IPS-18a (cell line): ENCODE results near the gene EBF3.

Experiments
- H3K27ac ChIP-seq: one replicate; pipeline ENCODE4 v1.5.1; 2013; ENCODE audit warnings: low read length
- H3K27me3 ChIP-seq: one replicate; pipeline ENCODE4 v1.6.1; 2013; ENCODE audit warnings: mild to moderate bottlenecking, low read length; ENCODE audit not compliant: control insufficient read depth, insufficient read depth
- H3K36me3 ChIP-seq: one replicate; pipeline ENCODE4 v1.6.1; 2013; ENCODE audit warnings: low read depth, low read length; ENCODE audit not compliant: control insufficient read depth
- H3K4me1 ChIP-seq: one replicate; pipeline ENCODE4 v1.6.1; 2013; ENCODE audit warnings: low read depth, low read length; ENCODE audit not compliant: control insufficient read depth
- H3K4me3 ChIP-seq: one replicate; pipeline ENCODE4 v1.5.1; 2013; ENCODE audit warnings: low read length
- H3K9ac ChIP-seq: one replicate; pipeline ENCODE4 v1.6.1; 2013; ENCODE audit warnings: mild to moderate bottlenecking, low read length, moderate library complexity
- H3K9me3 ChIP-seq: one replicate; pipeline ENCODE4 v1.6.1; 2013; ENCODE audit warnings: low read depth, low read length; ENCODE audit not compliant: control insufficient read depth

EBF3 gene

GRCh38 chr10:129885526-129885925 is 78.5 kb downstream of the EBF3 start:
- Histone ChIP-seq H3K27ac (no peak overlapping the region), H3K27me3 (no peaks in the 10 kb centered on the region), H3K4me3 (no peak overlapping the region), H3K9me3 (no peaks in the 10 kb centered on the region), H3K4me1 (peaks cover 5% of the 10 kb centered on the region), H3K36me3 (no peaks in the 10 kb centered on the region), H3K9ac (no peak overlapping the region)

DNA sequence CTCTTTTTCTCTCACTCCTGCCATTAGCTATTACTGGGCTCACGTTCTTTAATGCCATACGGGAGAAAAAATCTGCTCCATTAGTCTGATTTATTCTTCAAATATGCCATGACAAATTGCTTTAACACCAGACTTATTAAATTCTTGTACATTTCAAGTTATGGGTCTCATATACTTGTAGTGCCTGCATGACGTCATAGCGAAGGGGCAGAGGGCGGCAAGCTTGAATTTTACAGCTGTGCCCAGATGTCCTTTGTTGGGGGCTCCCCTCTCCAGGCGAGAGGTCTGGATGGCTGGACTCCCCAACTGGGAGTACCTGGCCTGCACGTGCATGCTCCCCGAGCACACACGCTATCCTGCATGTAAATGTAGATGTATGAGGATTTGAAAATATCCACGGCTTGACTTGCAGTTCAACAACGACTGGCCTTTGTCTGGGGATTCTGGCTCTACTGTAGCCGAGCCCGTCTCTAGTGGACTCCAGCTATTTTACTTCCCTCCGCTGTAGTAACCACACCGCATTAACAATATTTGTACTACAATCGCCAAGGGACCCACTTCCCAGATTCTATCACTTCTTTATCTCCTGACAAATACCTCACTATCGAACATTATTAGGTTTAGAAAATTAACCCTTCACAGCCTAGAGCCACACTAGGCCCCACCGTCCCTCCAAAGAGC is 79.5 kb downstream of the EBF3 start:
- Histone ChIP-seq H3K27me3 (no peaks in the 10 kb centered on the region), H3K9me3 (no peaks in the 10 kb centered on the region), H3K9ac (no peak overlapping the region), H3K4me3 (no peak overlapping the region), H3K36me3 (no peaks in the 10 kb centered on the region), H3K27ac (no peak overlapping the region), H3K4me1 (peaks cover 3% of the 10 kb centered on the region)

DNA sequence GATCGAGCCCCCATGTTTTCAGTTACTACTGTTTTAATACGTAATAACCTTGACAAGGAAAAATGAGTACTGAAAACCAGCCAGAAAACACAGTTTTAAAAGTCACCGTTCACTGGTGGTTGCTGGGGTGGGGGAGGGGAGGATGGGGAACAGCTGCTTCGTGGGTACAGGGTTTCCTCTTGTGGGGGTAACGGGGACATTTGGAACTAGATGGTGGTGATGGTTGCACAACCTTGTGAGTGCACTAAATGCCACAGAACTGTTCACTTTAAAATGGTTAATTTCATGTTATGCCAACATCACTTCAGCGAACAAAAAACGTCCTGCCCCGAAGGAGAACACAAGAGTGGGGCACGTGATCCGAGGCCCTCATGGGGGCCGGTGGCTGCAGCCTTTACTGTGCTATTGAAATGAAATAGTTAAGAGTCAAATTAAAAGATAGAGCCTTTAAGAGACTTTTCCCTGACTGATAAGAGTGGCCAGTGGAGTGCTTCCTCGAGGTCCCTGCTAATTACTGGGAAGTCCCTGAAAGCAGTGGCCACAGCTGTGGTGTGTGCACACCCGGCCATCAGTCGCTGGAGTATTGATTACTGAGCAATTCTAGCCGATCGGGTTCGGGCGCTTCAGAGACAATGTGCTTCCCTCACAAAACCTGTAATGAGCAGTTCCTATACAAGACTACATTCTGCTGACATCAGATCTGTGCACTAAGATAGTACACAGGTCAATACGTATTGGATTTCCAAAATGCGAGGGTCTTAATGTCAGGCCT is 80.3 kb downstream of the EBF3 start:
- Histone ChIP-seq H3K36me3 (no peaks in the 10 kb centered on the region), H3K9me3 (no peaks in the 10 kb centered on the region), H3K4me1 (no peaks in the 10 kb centered on the region), H3K4me3 (no peak overlapping the region), H3K27me3 (no peaks in the 10 kb centered on the region), H3K27ac (no peak overlapping the region), H3K9ac (no peak overlapping the region)

DNA sequence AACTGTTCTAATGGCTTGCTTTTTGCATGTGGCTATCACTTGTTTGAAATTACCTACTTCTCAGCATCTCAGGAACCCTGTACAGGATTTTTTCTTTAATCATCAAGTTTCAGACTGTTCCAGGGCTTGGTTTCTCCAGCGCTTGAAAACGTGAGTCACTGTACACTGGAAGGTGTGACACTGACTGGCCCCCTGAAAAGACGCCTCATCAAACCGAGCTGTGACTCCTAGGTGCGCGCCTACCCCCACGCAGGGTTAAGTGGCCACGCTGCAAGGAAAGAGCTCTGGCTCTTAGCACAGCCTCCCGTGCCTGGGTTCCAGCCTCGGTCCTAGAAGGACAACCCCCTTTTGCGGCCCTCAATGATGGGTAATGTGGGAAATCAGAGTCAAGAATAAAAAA is 81.0 kb downstream of the EBF3 start:
- Histone ChIP-seq H3K9ac (no peak overlapping the region), H3K27me3 (no peaks in the 10 kb centered on the region), H3K4me3 (no peak overlapping the region)

GRCh38 chr10:129882291-129883010 is 81.6 kb downstream of the EBF3 start:
- no peaks in the 10 kb centered on the region for H3K9me3 ChIP-seq
- H3K36me3 ChIP-seq = no peaks in the 10 kb centered on the region
- H3K9ac ChIP-seq = no peak overlapping the region
- H3K27me3 ChIP-seq = no peaks in the 10 kb centered on the region
- no peaks in the 10 kb centered on the region for H3K4me1 ChIP-seq
- H3K27ac ChIP-seq = no peak overlapping the region
- H3K4me3 ChIP-seq = no peak overlapping the region

More for the DNA sequence above, 81.0 kb downstream of the EBF3 start:
- no peaks in the 10 kb centered on the region for H3K36me3 ChIP-seq
- H3K9me3 ChIP-seq = no peaks in the 10 kb centered on the region
- no peak overlapping the region for H3K27ac ChIP-seq
- H3K4me1 ChIP-seq = no peaks in the 10 kb centered on the region

GRCh38 chr10:129881641-129882040 is 82.4 kb downstream of the EBF3 start:
- no peak overlapping the region for H3K27ac ChIP-seq

DNA sequence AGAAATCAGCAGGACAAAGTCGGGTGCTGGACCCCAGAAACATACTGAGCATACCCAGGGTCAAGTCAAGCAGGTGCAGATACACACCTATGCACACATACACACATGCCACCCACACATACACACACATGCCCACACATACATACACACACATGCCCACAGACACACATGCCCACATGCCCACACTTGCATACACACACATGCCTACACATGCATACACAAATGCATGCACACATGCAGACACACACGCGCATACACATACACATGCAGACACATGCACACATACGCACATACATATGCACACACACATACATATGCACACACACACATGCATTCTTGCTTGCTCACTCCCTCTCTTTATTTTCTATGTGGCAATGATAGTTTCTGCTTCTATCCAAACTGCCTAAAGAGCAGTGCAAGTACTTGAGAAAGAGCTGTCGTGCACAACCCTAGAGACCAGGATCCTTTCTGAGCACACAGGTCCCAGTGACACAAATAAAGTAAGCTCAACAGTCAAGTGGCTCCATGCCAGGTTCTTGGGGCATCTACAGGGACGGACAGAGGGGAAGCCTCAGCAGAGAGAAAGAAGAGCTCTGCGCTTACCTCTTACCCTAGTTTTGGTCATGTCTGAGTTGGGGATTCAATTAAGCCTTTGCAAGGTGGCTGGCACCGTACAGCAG is 83.7 kb downstream of the EBF3 start:
- H3K4me3 ChIP-seq = no peak overlapping the region
- no peaks in the 10 kb centered on the region for H3K27me3 ChIP-seq
- H3K36me3 ChIP-seq = no peaks in the 10 kb centered on the region
- H3K27ac ChIP-seq = no peak overlapping the region
- no peaks in the 10 kb centered on the region for H3K4me1 ChIP-seq
- H3K9ac ChIP-seq = no peak overlapping the region
- H3K9me3 ChIP-seq = no peaks in the 10 kb centered on the region

More at GRCh38 chr10:129881641-129882040, 82.4 kb downstream of the EBF3 start:
- no peaks in the 10 kb centered on the region for H3K4me1 ChIP-seq
- H3K36me3 ChIP-seq = no peaks in the 10 kb centered on the region
- H3K27me3 ChIP-seq = no peaks in the 10 kb centered on the region
- no peak overlapping the region for H3K9ac ChIP-seq
- H3K4me3 ChIP-seq = no peak overlapping the region
- H3K9me3 ChIP-seq = no peaks in the 10 kb centered on the region

DNA sequence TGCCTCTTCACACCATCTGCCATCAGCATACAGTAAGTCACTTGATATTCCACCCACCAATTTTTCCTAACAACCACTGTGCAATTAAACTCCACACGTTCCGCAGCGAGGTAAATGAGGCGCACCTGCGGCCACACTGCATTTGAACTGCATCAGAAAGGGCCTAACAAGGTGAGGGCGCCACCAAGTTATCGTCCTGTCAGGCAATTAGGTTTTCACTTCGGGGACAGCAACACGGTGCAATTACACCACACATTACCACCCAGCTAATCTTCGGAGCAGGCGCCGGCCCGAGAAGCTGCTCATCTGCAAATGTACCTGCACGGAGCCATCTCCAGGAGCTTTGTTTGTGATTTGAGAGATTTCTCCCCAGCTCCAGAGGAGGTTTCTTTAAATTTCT is 84.4 kb downstream of the EBF3 start:
- H3K27ac ChIP-seq = no peak overlapping the region
- no peaks in the 10 kb centered on the region for H3K27me3 ChIP-seq
- no peaks in the 10 kb centered on the region for H3K9me3 ChIP-seq
- H3K4me1 ChIP-seq = no peaks in the 10 kb centered on the region
- H3K9ac ChIP-seq = no peak overlapping the region
- no peak overlapping the region for H3K4me3 ChIP-seq
- no peaks in the 10 kb centered on the region for H3K36me3 ChIP-seq

- Histone ChIP-seq H3K9ac (no peak overlapping the region), H3K27me3 (no peaks in the 10 kb centered on the region)
Measured at GRCh38 chr10:129878835-129879234, 85.2 kb downstream of the EBF3 start.

GRCh38 chr10:129877773-129878371 is 86.2 kb downstream of the EBF3 start:
- Histone ChIP-seq H3K4me1 (no peaks in the 10 kb centered on the region), H3K9ac (no peak overlapping the region), H3K36me3 (no peaks in the 10 kb centered on the region), H3K9me3 (no peaks in the 10 kb centered on the region), H3K27me3 (no peaks in the 10 kb centered on the region), H3K27ac (no peak overlapping the region), H3K4me3 (no peak overlapping the region)

More at GRCh38 chr10:129878835-129879234, 85.2 kb downstream of the EBF3 start:
- Histone ChIP-seq H3K4me3 (no peak overlapping the region), H3K9me3 (no peaks in the 10 kb centered on the region), H3K27ac (no peak overlapping the region), H3K4me1 (no peaks in the 10 kb centered on the region), H3K36me3 (no peaks in the 10 kb centered on the region)

DNA sequence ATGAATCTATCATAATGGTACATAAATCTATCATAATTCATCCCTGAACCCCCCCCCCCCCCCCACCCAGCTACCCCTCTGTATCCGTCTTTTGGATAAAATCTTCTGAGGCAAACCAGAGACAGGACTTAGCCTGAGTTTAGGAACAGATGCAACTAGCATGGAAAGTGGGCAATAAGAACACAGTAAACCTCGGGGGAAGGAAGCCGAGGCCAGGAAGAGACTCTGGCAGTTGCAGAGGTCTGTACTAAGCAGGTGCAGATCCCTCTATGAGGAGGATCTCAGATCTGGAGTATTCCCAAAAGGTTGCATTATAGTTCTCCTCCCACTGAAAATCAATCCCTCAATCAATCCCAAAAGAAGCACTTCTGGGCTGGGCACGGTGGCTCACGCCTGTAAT is 87.2 kb downstream of the EBF3 start:
- Histone ChIP-seq H3K27ac (no peak overlapping the region), H3K36me3 (no peaks in the 10 kb centered on the region), H3K9ac (no peak overlapping the region), H3K9me3 (no peaks in the 10 kb centered on the region), H3K27me3 (no peaks in the 10 kb centered on the region), H3K4me3 (no peak overlapping the region), H3K4me1 (no peaks in the 10 kb centered on the region)
